HT1080 (cell line): ENCODE measurements around the gene PTPRD. TPM values are rescaled to one million over a fixed set of nuclear protein-coding genes. Genes with fewer than 3 reads are reported as not detected.
A peak's percentile ranks its signal among the peaks of the same experiment; 100 is the strongest.
"Not testable (repeated sequence)": the region's sequence is repeated elsewhere in the genome, so short reads cannot be mapped to it uniquely, and the experiment has no call there.

Source experiments
- DNase-seq: peaks from one replicate; pipeline ENCODE4 v3.0.0-alpha.2; 2015; ENCODE audit warnings: low read depth
- total RNA-seq: library from RNA; depleted of rRNA; stranded (reverse); fragments of >200 nt; shearing (Covaris generic); gene quantifications from 2 replicates; pipeline ENCODE4 v1.2.3, GENCODE V29; 2014

The PTPRD gene
- total RNA-seq, 1 experiment from 2014 or later: 9.6 TPM

DNA sequence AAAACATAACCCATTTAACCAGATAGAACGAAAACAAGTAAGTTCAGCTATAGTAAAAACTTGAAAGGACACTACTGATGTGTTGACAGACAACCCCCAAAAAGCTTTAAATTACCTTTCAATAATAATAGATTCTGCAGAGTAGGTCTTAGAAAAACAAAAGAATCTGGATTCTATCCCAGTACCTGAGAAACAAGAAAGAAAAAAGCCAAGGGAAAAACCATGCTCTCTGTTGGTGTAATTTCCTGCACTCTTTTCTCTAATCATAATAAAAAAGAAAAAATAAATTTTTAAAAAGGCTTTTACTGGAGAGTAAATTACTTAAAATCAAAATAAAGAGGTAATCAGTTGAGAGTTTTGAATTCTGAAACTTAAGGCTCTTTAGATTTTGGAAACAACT, 1090.4 kb downstream of the PTPRD start:
- DNase-seq: no peak

GRCh38 chr9:9521033-9521779, 1091.6 kb downstream of the PTPRD start:
- peak; percentile 3 for DNase-seq

DNA sequence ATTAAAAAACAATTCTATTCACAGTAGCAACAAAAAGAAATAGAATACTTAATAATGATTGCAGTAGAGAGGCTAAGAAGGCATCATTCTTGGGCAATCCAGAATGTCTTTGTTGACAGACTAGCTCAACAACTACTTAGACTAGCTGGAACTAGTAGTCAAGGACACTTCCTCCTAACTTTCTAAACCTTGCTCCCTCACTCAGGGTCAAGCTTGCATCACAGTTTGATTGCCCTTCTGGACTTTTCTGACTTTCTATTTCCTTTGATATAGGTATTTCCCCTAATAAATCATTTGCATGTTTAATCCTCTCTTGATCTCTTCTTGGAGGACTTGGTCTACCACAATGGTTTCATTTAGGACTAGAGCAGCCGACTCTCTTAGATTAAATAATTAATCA, 1107.9 kb downstream of the PTPRD start:
- DNase-seq: no peak

DNA sequence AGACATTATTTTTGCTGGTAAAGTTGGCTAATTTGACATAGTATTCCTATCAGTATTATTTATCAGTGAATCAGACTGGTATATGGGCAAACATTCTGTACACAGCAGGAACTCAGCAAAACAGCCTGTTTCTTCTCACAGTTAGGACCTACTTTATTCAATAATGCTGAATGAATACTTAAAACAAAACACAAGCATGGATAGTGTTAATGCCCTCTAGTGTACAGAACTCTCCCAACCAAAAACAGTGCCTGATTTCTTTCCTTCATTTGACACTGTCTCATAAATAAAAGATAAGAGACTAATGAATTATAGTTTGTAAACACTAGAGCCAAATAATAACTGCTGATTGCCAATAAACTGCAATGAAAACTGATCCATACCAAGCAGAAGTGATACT, 1113.3 kb downstream of the PTPRD start:
- DNase-seq: no peak

- DNase-seq: no peak
These were observed 1114.0 kb downstream of the PTPRD start for GRCh38 chr9:9498846-9499245.

- DNase-seq: no peak
These were observed 1114.7 kb downstream of the PTPRD start for GRCh38 chr9:9498128-9498527.

DNA sequence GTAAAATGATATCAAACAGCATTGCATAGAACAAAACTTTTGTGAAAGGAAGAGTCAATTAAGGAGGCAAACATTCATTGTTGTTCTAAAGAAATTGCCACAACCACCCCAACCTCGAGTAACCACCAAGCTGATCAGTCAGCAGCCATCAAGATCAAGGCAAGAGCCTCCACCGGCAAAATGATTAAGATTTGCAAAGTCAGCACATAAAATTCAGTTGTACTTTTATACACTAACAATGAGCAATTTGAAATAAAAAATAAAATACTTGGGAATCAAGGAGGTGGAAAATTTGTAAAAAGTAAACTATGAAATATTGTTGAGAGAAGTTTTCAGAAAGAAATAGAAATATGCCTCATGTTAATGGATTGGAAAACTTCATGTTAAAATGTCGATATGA, 1118.5 kb downstream of the PTPRD start:
- DNase-seq: no peak

DNA sequence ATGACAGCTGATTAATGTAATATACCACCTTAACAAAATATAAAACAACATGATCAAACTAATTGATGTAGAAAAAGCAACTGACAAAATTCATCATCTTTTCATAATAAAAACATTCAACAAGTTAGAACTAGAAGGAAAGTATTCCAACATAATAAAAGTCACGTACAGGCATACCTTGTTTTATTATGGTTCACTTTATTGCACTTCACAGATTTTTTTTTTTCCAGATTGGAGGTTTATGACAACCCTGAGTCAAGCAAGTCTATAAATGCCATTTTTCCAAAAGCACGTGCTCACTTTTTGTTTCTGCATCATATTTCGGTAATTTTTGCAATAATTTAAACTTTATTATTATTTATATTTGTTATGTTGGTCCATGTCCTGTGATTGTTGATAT, 1120.3 kb downstream of the PTPRD start:
- DNase-seq: no peak

- peak; percentile 33 for DNase-seq
These were observed 1123.6 kb downstream of the PTPRD start for GRCh38 chr9:9489183-9489582.

GRCh38 chr9:9483175-9483574, 1129.6 kb downstream of the PTPRD start:
- DNase-seq: no peak

GRCh38 chr9:9478741-9479140, 1134.1 kb downstream of the PTPRD start:
- DNase-seq: no peak

DNA sequence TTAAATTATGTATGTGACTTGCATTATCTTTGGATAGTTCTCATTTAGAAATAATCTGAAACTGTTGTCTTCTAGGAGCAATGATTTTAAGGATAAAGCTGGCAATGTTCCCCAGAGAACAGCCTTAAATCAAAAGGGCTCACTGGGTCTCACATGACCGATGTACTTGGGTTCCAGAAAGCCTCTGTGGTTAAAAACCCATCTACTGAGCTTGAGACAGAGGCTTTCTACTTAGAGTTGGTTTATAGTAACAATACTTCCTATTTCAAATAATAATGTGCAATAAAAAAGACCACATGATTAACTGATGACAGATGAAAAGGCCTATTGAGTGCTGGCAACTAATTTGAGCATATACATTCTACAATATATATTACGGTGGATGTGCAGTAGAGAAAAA, 1143.5 kb downstream of the PTPRD start:
- no peak for DNase-seq

DNA sequence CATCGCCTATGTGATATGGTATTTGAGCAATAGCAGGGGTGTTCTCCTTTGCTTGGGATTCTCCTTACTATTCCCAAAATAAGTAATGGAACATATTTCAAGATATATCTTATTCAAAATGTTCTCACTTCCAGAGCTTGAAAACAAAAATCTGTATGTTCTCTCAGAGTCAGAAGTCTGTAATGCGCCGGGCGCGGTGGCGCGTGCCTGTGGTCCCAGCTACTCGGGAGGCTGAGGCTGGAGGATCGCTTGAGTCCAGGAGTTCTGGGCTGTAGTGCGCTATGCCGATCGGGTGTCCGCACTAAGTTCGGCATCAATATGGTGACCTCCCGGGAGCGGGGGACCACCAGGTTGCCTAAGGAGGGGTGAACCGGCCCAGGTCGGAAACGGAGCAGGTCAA, 1170.9 kb downstream of the PTPRD start:
- DNase-seq: not testable (repeated sequence)

GRCh38 chr9:9437641-9438040, 1175.2 kb downstream of the PTPRD start:
- DNase-seq: no peak

GRCh38 chr9:9426454-9426853, 1186.3 kb downstream of the PTPRD start:
- not testable (repeated sequence) for DNase-seq

DNA sequence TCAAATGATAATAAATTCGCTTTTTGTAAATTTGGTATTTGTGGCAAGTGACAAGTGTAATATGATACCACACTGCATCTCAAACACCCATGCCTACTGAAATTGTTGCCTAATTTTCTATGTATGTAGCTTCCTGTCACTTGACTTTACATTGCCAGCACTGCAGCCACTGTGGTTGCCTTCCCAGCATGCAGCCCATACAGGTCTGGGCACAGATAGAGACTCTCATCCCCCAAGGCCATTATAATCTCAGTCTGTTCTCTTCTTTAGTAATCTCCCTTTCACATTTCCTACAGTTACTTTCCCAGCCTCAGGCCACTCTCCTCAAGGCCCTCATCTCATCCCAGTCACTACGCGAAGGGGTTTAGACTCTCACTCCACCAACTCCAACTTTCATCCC, 1200.6 kb downstream of the PTPRD start:
- DNase-seq: no peak

GRCh38 chr9:9410736-9411135, 1202.1 kb downstream of the PTPRD start:
- no peak for DNase-seq

- no peak for DNase-seq
These were observed 1212.8 kb downstream of the PTPRD start for GRCh38 chr9:9399982-9400381.

DNA sequence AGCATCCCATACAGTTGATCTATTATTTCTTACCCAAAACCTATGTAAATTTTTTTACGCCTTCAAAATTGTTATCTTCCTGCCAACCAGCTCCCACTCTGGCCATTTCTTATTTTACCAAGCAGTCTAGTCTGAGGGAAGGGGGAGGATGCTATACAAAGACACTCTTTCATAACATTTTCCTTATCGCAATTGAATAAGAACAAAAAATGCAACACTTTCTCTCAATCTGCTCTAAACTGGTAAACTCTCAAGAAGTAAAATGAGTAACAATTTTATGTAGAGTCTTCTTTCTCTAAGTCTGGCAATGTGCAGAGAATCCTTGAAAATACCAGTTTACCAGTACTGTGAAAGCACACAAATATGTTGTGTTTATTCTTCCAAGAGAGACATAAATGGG, 1216.3 kb downstream of the PTPRD start:
- no peak for DNase-seq

DNA sequence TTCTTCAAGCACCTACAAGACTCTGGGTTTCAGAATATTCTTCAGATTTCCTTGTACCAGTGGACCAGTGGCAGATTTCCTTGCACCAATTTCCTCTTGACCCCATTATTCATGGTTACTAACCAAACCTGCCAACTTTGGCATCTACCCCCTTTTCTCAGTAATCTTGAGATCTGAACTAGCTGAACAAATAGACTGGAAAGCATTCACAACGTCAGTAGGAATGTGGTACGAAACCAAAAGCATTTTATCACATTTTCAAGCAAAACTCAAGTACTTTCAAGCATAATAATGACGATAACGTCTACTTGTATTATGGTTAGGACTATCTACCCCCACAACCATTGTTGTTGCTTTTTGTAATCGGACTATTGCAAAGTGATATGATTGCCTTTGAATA, 1217.3 kb downstream of the PTPRD start:
- DNase-seq: no peak

- DNase-seq: no peak
These were observed 1220.0 kb downstream of the PTPRD start for GRCh38 chr9:9392755-9393154.

DNA sequence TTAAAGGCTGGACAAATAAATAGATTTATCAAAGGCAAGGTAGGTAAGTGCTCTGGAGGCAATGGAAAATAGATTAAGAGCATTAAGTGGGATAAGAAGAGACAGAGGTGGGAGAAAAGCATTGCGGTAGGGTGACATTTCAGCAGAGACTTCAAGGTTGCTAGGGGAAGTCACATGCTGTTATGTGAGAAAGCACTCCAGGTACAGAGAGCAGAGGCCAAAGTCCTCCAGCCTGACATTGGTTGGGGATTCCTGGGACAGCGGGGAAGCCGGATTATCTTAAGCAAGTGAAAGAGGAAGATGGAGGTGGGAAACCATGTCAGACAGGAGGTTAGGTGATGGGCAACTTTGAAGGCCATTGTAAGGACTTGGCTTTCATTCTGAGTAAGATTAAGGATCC, 1222.9 kb downstream of the PTPRD start:
- no peak for DNase-seq

DNA sequence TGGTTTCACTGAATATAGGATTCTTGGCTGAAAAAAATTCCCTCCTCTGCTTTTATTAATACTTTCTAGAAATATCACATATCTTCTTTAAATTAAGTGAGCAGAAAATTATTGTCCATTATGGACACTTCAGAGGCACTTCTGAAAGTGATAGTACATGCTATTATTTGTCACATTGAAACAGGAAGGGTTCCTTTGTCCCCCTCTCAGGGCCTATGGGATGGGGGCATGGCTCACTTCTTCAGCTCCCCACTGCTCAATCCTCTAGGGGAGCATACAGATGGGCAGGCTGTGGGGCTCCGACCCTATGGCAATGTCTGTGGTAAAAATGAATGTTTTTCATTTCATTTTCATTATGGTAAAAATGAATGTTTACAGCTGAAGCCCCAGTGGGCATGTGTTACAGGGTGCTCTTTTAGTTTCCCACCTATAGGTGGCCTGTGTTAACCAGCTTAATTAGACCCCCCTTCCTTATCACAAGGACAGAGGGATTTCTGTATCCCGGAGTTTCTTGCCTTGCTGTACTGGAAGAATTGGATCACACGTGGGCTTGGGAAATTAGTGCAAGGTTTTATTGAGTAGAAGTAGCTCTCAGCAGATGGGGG, 1225.2 kb downstream of the PTPRD start:
- DNase-seq: peak; percentile 7
